CD4-positive, alpha-beta T cell treated with Interleukin-6 at 100 ng/mL for 8 hours (primary cell): ENCODE data around the gene OCA2.
"Not testable (repeated sequence)": the region's sequence is repeated elsewhere in the genome, so short reads cannot be mapped to it uniquely, and the experiment has no call there.

ENCODE experiments used
- DNase-seq: peaks from one replicate; pipeline ENCODE4 v3.0.0-alpha.2; 2020; ENCODE audit warnings: mixed read lengths, low spot score

OCA2 gene

DNA sequence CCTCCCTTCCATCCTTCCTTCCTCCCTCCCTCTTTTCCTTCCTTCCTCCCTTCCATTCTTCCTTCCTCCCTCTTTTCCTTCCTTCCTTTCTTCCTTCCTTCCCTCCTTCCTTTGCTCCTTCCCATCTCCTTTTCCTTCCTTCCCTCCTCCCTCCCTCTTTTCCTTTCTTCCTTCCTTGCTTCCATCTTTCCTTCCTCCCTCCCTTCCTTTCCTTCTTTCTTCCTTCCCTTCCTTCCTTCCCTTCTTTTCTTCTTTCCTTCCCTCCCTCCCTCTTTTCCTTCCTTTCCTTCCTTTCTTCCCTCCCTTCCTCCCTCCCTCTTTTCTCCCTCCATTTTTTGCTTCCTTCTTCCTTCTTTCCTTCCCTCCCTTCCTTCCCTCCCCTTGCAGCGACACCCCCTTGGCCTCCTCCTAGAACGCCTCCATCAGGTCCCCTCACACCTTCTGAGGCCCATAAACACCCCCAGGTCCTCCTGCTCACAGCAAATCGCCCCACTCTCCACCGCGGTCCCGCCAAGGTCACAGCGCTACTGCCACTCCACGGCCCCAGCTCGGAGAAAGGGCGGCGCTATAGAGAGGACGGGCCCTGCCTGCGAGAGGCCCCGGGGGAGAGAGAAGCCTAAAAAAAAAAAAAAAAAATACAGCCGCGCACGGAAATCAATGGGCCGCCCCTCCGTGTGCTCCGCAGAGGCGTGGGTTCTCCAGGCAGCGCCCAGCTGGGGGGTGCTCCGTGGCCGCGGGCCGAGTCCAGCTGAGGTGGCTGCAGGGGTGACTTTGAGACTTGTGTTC, 328.2 kb downstream of the OCA2 start:
- DNase-seq = no peak

DNA sequence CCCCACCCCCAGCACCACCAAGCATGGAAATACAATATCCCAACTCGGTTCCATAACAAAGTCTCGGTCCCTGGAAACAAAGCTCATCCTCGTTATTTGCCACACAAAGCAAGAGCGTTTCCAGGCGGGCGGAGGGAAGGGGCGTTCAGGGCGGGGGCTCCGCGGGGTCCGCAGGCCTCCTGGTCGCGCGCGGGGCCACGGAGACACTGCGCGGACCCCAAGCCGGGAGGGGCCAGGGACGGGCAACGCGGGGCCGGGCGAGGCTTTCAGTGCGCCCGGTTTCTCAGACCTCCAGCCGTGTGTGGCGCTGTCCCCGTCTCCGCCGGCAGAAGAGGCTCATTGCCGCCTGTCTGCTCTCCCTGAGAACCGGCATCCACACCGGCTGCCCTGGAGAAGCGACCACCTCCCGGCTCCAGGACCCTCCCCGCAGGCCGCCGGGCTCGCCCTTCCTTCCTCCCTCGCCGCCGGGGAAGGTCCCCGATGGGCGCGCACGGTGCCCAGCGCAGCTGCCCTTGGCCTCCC, 329.0 kb downstream of the OCA2 start:
- DNase-seq = no peak

GRCh38 chr15:27769652-27770051, 329.5 kb downstream of the OCA2 start:
- DNase-seq = no peak

- no peak for DNase-seq
Observed at GRCh38 chr15:27768732-27769475, 330.2 kb downstream of the OCA2 start.

DNA sequence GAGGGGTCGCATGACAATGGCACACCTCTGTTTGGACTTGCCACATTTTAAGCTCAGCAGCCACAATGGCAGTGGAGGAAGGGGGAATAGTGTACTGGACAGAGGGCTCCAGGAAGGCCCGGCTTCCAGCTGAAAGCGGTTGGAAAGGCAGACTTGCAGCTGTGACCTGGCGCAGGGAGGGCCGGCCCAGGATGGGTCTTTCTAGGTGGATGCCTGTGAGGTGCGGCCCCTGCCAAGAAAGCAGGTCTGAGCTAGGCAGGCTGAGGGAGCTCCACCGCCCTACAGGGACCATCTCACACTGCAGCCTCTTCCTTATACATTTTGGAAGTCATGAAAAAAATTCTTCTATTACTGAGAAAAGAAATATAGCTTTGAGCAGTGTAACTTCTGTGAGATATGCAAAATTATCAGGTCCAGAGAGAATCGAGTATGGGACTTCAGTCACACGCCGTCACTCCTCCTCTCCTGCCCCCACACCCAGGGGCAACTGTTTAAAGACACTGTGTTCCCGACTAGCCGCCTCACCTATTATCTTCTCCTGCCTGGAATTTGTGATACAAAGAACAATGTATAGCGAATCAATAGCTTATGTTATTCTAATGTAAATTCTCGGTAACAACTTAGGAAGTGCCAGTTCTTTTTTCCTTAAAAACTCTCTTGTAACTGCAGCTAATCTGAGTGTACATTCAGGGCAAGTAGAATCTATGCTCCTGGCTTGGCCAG, 331.0 kb downstream of the OCA2 start:
- DNase-seq = no peak

DNA sequence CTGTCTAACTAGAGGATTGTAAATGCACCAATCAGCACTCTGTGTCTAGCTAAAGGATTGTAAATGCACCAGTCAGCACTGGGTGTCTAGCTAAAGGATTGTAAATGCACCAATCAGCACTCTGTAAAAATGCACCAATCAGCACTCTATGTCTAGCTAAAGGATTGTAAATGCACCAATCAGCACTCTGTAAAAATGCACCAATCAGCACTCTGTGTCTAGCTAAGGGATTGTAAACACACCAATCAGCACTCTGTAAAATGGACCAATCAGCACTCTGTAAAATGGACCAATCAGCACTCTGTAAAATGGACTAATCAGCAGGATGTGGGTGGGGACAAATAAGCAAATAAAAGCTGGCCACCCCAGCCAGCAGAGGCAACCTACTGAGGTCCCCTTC, 331.7 kb downstream of the OCA2 start:
- not testable (repeated sequence) for DNase-seq

- no peak for DNase-seq
Observed at GRCh38 chr15:27764339-27764738, 334.8 kb downstream of the OCA2 start.

DNA sequence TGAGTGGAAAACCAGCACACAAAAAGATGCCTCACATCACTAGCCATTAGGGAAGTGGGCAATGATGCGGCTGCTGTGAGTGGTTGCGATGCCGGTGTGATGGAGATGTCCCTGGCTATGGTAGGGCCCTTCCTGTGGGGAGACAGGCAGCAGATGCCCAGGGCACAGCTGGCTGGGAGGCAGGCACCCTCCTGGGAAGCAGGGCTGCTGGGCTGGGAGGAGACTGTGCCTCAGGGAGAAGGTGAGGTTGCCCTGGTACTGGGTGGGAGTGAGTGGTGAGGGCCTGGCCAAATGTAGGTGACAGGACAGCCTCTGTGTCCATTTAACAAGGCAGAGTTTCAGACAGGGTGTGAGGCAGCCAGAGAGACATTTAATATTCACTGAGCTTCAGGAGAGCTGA, 335.6 kb downstream of the OCA2 start:
- no peak for DNase-seq

- no peak for DNase-seq
Observed at GRCh38 chr15:27762471-27762870, 336.6 kb downstream of the OCA2 start.

DNA sequence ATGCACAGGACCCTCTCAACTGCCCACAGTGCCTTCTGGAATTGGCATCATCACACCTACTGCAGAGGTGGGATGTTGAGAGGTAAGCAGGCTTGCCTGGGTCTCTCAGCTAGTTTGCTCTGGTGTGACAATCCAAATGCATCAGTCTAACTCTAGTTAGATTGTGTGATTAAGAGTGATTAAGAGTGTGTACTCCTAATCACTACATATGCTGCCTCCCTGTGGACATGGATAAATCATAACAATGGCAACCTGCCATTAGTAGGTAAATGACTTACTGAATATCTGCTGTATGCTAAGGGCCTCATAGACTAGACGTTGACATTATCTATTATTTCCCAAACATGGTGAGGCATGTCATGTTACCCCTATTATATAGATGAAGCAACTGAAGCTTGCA, 342.1 kb downstream of the OCA2 start:
- no peak for DNase-seq

GRCh38 chr15:27752691-27753090, 346.4 kb downstream of the OCA2 start:
- DNase-seq = no peak

GRCh38 chr15:27747997-27748396, 351.1 kb downstream of the OCA2 start:
- DNase-seq = no peak

DNA sequence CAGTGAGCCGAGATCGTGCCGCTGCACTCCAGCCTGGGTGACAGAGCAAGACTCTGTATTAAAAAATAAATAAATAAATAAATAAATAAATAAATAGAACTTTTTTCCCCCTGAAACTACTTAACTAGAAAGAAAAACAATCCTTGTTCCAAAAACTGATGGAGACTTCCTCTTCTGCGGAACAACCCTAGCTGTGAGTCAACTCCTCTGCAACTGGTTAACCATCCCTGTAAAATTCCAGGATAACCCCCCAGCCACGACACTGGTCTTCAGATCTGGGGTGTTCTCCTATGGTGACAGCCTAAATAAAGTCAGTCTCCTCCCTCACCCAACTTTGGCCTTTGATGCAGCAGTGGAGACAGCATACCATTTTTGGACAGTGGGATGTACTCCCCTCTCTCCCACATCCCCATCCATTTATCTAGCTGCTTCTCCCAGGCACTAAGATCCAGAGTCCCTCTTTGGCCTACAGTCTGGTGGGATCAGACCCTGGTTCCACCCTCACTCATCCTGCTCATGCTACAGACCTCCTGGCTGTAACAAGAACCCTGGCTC, 352.6 kb downstream of the OCA2 start:
- DNase-seq = no peak

- DNase-seq = no peak
Observed at GRCh38 chr15:27744641-27745040, 354.5 kb downstream of the OCA2 start.

- DNase-seq = no peak
Observed at GRCh38 chr15:27743638-27744037, 355.5 kb downstream of the OCA2 start.

GRCh38 chr15:27742751-27743477, 356.2 kb downstream of the OCA2 start:
- no peak for DNase-seq

GRCh38 chr15:27741226-27741860, 357.8 kb downstream of the OCA2 start:
- no peak for DNase-seq

DNA sequence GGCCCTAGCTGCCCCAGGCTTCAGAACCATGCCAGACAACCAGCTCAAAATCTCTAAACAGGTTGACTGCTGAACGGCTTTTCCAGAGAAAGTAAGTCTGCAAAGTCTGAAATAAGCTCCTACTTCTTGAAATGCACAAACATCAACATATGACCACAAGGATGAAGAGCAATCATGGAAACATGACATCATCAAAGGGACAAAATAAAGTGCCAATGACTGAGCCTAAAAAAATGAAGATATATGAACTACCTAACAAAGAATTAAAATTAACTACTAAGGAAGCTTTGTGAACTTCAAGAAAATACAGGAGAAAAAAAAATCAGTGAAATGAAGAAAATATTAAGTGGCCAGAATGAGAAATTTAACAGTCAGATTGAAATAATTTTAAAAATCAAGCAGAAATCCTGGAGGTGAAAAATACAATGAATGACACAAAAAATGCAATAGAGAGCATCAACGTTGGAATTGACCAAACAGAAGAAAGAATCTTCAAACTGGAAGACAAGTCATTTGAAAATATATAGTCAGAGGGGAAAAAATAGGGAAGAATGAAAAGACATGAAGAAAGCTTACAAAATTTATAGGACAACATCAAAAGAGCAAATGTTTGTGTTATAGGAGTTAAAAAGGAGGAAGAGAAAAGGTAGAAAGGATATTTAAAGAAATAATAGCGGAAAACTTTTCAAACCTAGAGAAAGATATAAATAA, 364.2 kb downstream of the OCA2 start:
- no peak for DNase-seq

DNA sequence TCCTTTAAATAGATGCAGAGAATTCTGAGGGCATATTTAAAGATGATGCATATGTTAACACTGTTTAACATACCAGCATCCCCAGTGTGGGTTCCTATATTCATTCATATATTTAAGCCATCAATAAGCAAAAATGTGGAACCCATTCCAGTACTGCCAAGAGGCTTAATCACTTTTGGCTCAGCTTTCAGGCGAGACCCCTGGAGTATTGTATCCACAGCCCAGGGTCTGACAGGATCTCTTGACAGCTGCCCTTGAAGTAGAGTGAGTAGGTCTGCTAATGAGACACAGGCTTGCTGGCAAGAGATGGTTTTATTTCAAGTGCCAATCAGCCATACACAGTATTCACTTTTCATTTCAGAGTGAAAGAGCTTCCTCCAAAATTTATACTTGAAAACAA, 367.3 kb downstream of the OCA2 start:
- no peak for DNase-seq

GRCh38 chr15:27730868-27731267, 368.2 kb downstream of the OCA2 start:
- no peak for DNase-seq

- no peak for DNase-seq
Observed at GRCh38 chr15:27725731-27726130, 373.4 kb downstream of the OCA2 start.
